Esophagus muscularis mucosa (tissue), 4 donors: ENCODE results near the gene CDADC1. TPM values are rescaled to one million over a fixed set of nuclear protein-coding genes. Genes with fewer than 3 reads are reported as not detected.

ENCODE experiments used
- DNase-seq: peaks from one replicate; pipeline ENCODE4 v3.0.0-alpha.2; 2017; ENCODE audit errors: extremely low spot score
- H3K27ac ChIP-seq, 4 donors: fragments of 200-600 bp; sonication (generic); replicated peaks in 1 of 4; 1 replicate in 3 of 4; 2 replicates in 1 of 4; pipeline ENCODE4 v1.5.1; 2016 to 2019; ENCODE audit warnings: mild to moderate bottlenecking in 1 of 4
- H3K27me3 ChIP-seq, 4 donors: fragments of 200-600 bp; sonication (generic); one replicate each; pipeline versions ENCODE4 v1.5.1 to v1.6.0; 2016 to 2019
- H3K36me3 ChIP-seq, 4 donors: fragments of 200-600 bp; sonication (generic); one replicate each; pipeline ENCODE4 v1.5.1; 2016 to 2019
- H3K4me1 ChIP-seq, 4 donors: fragments of 200-600 bp; sonication (generic); one replicate each; pipeline ENCODE4 v1.5.1; 2016 to 2019
- H3K4me3 ChIP-seq, 4 donors: fragments of 200-600 bp; sonication (generic); 1 replicate in 2 of 4; 2 replicates in 2 of 4; pipeline ENCODE4 v1.5.1; 2016 to 2019; ENCODE audit warnings: mild to moderate bottlenecking in 4 of 4, moderate library complexity in 1 of 4
- H3K9me3 ChIP-seq, 4 donors: fragments of 200-600 bp; sonication (generic); 1 replicate in 3 of 4; 2 replicates in 1 of 4; pipeline ENCODE4 v1.5.1; 2016 to 2019
- CTCF ChIP-seq, 3 experiments: fragments of 200-600 bp in 2 of 3; fragments of 450-650 bp in 1 of 3; sonication (generic) in 2 of 3; IDR thresholded peaks; one replicate each; pipeline ENCODE4 v1.5.1; 2017 to 2019; ENCODE audit warnings: antibody characterized with exemption in 3 of 3, mild to moderate bottlenecking in 2 of 3, moderate library complexity in 1 of 3
- EP300 ChIP-seq: sonication (generic); formaldehyde crosslinking; IDR thresholded peaks from one replicate; pipeline ENCODE4 v1.6.1; 2017; ENCODE audit warnings: antibody characterized with exemption
- POLR2A ChIP-seq: fragments of 450-650 bp; IDR thresholded peaks from one replicate; pipeline ENCODE4 v1.6.1; 2017; ENCODE audit warnings: antibody characterized with exemption, moderate library complexity, mild to moderate bottlenecking, low read depth
- POLR2AphosphoS5 ChIP-seq, 2 donors: sonication (generic); formaldehyde crosslinking; IDR thresholded peaks; one replicate each; pipeline ENCODE4 v1.6.1; 2017; ENCODE audit warnings: antibody characterized with exemption in 2 of 2
- WGBS: methylation state at CpG from one replicate; pipeline ENCODE4 v1.1.5; 2018; 5-methylcytosine and 5-hydroxymethylcytosine counted together
- intact Hi-C: fragments of 100-400 bp; cut with DNase I; formaldehyde crosslinking; loops from one replicate; pipeline ENCODE4 v1.15.1; 2023
- total RNA-seq, 4 donors: library from RNA; depleted of rRNA; stranded (reverse); fragments of >200 nt; gene quantifications; one replicate each; pipeline versions ENCODE4 v1.1.0 to v1.2.1, GENCODE V29; 2016

CDADC1 gene
- total RNA-seq, 4 donors from 2014 or later: 6.2 to 7.5 (median 6.5) TPM

DNA sequence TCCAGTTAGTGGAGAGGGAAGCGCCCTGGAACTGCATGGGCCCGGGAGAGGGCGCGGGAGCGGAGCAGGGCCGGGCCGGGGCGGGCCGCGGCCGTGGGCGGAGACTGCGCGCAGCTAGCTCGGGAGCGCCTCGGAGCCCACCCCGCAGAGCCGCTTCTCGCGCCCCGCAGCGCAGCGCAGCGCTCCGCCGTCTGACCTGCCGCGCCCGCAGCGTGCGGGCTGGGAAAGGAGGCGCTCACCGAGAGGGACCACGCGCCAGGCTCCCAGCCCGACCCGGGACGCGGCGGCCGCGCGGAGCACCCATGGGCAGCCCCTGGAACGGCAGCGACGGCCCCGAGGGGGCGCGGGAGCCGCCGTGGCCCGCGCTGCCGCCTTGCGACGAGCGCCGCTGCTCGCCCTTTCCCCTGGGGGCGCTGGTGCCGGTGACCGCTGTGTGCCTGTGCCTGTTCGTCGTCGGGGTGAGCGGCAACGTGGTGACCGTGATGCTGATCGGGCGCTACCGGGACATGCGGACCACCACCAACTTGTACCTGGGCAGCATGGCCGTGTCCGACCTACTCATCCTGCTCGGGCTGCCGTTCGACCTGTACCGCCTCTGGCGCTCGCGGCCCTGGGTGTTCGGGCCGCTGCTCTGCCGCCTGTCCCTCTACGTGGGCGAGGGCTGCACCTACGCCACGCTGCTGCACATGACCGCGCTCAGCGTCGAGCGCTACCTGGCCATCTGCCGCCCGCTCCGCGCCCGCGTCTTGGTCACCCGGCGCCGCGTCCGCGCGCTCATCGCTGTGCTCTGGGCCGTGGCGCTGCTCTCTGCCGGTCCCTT lies 27.5 kb upstream of the CDADC1 start, which contains the start of gene MLNR:
Gene MLNR (plus strand): TSS at position 303 of the 820 bp plus-strand sequence. CDS start 0 bp downstream, at position 303.
- Histone ChIP-seq H3K27ac (no peak within 1 kb of the TSS), H3K27me3 (peaks cover 7 to 72% (median 27%) of the 10 kb centered on the region in 4 donors), H3K4me1 (peaks cover 10 to 24% (median 19%) of the 10 kb centered on the region in 4 donors), H3K9me3 (no peaks in the 10 kb centered on the region), H3K4me3 (peak within 1 kb of the TSS; percentile 54 to 64 (median 56)), H3K36me3 (no peaks in the 10 kb centered on the region)
- WGBS: 0% methylated on average over 15 of the region's 111 CpGs
- TF ChIP-seq CTCF (IDR thresholded peaks at IDR 0.05): peak in 1 of 3 experiments; percentile 6
- TF ChIP-seq POLR2AphosphoS5 (IDR thresholded peaks at IDR 0.05): no peak
- DNase-seq: no peak
- intact Hi-C loops: no loop called here

DNA sequence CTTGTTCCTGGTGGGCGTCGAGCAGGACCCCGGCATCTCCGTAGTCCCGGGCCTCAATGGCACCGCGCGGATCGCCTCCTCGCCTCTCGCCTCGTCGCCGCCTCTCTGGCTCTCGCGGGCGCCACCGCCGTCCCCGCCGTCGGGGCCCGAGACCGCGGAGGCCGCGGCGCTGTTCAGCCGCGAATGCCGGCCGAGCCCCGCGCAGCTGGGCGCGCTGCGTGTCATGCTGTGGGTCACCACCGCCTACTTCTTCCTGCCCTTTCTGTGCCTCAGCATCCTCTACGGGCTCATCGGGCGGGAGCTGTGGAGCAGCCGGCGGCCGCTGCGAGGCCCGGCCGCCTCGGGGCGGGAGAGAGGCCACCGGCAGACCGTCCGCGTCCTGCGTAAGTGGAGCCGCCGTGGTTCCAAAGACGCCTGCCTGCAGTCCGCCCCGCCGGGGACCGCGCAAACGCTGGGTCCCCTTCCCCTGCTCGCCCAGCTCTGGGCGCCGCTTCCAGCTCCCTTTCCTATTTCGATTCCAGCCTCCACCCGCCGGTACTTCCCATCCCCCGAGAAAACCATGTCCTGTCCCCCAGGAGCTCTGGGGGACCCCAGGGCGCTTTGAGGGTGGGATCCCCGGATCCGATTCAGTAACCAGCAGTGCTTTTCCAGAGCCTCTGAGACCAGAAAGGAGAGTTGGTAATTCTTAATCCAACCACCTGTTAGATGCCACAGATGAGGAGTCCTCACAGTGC lies 26.7 kb upstream of the CDADC1 start:
- peaks cover 10 to 24% (median 19%) of the 10 kb centered on the region in 4 donors for H3K4me1 ChIP-seq
- TF ChIP-seq POLR2A (no peak), EP300 (no peak), CTCF (IDR thresholded peaks at IDR 0.05) (no peak), POLR2AphosphoS5 (IDR thresholded peaks at IDR 0.05) (no peak)
- peak overlapping the region; percentile 54 to 64 (median 56) for H3K4me3 ChIP-seq
- 12% methylated on average over 37 of the region's 73 CpGs for WGBS
- no peaks in the 10 kb centered on the region for H3K9me3 ChIP-seq
- DNase-seq: no peak
- H3K27me3 ChIP-seq: peaks cover 7 to 72% (median 27%) of the 10 kb centered on the region in 4 donors
- intact Hi-C loops: no loop called here
- H3K36me3 ChIP-seq: no peaks in the 10 kb centered on the region
- no peak overlapping the region for H3K27ac ChIP-seq

- no peak overlapping the region for H3K4me3 ChIP-seq
- no peaks in the 10 kb centered on the region for H3K36me3 ChIP-seq
- peak; percentile 37 for DNase-seq
- TF ChIP-seq POLR2AphosphoS5 (IDR thresholded peaks at IDR 0.05) (no peak), EP300 (no peak), POLR2A (no peak), CTCF (IDR thresholded peaks at IDR 0.05) (no peak)
- no peaks in the 10 kb centered on the region for H3K9me3 ChIP-seq
- WGBS: 68% methylated on average over 4 of the region's 4 CpGs
- intact Hi-C loops: no loop called here
- peaks cover 7 to 72% (median 27%) of the 10 kb centered on the region in 4 donors for H3K27me3 ChIP-seq
- no peak overlapping the region for H3K27ac ChIP-seq
- H3K4me1 ChIP-seq: peaks cover 10 to 24% (median 19%) of the 10 kb centered on the region in 4 donors
Observed at GRCh38 chr13:49221590-49221965, 26.1 kb upstream of the CDADC1 start.

GRCh38 chr13:49225223-49226042 lies 22.3 kb upstream of the CDADC1 start:
- peaks cover 7 to 37% (median 14%) of the 10 kb centered on the region in 4 donors for H3K27me3 ChIP-seq
- peak; percentile 82 for DNase-seq
- H3K27ac ChIP-seq: no peak overlapping the region
- peaks cover 7 to 10% (median 9%) of the 10 kb centered on the region in 4 donors for H3K4me1 ChIP-seq
- 69% methylated on average over 5 of the region's 5 CpGs for WGBS
- H3K9me3 ChIP-seq: no peaks in the 10 kb centered on the region
- no peak overlapping the region for H3K4me3 ChIP-seq
- TF ChIP-seq CTCF (IDR thresholded peaks at IDR 0.05): no peak
- TF ChIP-seq POLR2AphosphoS5 (IDR thresholded peaks at IDR 0.05): peak in 1 of 2 donors; percentile 13
- intact Hi-C loops: no loop called here
- H3K36me3 ChIP-seq: no peaks in the 10 kb centered on the region
